NCI-H69 (cell line): ENCODE data around the gene ALX4.

Experiments
- DNase-seq: peaks from one replicate; lab custom pipeline; 2025; lab: John Stamatoyannopoulos, UW

Gene ALX4

DNA sequence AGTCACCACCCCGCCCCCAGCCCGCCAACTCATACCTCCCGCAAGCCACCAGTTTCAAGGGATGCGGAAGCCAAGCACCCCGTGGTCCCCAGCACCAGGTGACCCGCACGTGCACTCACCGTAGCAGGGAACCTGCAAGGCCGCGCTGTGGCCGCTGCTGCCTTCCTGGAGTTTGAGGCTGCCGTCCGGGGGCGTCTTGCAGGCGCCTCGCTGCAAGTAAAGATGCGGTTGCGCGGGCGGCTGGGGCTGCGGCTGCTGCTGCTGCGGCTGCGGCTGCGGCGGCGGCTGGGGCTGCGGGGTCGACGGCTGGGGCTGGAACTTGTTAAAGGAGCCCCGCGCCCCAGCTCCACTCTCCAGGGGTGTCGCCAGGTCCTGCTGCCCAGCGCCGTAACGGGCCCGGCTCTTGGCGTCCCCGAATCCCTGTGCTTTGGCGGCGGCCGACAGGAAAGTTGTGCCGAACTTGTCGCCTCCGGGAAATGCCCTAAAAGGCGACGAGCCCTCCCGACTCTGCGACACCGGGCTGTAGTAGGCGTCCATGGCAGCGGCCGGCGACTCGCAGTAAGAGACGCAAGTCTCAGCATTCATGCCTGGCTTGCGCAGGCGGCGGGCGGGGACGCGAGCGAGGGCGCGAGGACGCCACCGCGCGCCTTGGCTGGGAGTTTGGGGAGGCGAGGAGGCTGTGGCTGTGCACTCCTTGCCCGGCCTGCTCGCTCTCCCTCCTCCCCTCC is at the start of gene ALX4:
Gene ALX4 (minus strand): TSS at position 662 of the 728 bp plus-strand sequence. CDS start 77 bp downstream, at position 585.
- peak; percentile 85 for DNase-seq

GRCh38 chr11:44359162-44359561 is 49.2 kb upstream of the ALX4 start:
- DNase-seq: no peak

GRCh38 chr11:44358713-44359112 is 48.8 kb upstream of the ALX4 start:
- DNase-seq: no peak

- no peak for DNase-seq
Observed at GRCh38 chr11:44357711-44358110, 47.8 kb upstream of the ALX4 start.

GRCh38 chr11:44356351-44356750 is 46.4 kb upstream of the ALX4 start:
- no peak for DNase-seq

DNA sequence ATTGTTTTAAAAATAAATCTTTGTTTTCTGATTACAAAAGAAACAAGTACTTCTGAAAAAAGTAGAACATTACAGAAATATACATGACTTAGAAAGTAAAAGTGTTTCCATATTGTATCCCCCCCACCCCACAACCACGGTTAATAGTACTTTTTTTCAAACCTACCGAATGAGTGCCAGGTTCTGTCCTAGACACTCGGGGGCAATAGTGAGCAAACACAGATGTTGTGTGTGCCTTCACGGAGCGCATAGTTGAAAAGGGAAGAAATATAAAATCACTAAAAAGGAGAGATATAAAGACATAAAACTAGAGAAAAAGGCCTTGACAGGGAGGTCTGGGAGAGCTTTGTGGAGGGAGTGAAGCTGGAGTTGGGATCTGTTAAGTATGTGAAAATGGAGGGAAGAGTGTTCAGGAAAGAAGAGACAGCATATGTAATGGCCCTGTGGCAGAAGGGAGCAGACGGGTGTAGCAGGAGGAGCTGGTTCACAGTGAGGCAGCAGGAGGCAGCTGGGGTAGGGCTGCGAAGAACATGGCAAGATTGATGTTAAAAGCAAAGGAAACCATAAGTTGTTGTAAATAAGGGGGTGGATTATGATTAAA is 42.1 kb upstream of the ALX4 start:
- DNase-seq: peak; percentile 18

- peak; percentile 15 for DNase-seq
Observed at GRCh38 chr11:44351006-44351660, 41.2 kb upstream of the ALX4 start.

DNA sequence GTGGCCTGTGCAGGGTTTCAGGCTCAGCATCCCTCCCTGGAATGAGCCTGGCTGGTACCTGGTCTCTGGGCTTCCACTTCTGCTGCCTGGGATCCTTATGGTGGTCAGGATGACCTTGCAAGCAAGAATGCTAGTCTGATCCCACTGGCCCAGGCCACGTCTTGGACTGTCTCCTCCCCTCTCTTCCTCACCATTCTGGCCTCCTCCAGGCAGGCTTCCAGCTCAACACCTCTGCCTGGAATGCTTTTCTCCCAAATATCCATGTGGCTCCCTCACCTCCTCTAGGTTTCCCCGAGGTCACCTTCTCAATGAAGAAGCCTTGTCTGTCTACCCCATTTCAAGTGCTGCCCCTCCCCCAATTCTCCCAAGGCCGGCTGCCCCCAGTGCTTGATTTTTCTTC is 39.4 kb upstream of the ALX4 start:
- DNase-seq: no peak

DNA sequence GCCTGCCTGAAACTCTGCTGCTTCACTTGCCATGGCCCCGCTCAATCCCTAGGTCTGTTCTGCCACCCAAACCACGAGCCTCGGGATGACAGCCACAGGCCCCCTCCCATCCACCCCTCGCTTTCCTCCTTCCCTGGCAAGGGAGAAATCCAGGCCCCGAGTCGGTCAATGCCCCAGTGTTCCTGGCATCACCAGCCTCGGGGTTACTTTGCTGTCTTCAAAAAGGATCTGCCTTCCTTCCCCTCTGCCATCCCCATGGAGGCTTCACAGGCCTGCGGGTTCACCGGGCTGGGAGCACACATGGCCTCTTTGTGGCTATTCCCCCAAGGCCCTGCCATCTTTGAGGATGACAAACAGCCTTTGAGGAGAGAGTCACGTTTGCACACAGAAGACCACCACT is 38.8 kb upstream of the ALX4 start:
- no peak for DNase-seq

- DNase-seq: no peak
Observed at GRCh38 chr11:44348114-44348513, 38.2 kb upstream of the ALX4 start.

DNA sequence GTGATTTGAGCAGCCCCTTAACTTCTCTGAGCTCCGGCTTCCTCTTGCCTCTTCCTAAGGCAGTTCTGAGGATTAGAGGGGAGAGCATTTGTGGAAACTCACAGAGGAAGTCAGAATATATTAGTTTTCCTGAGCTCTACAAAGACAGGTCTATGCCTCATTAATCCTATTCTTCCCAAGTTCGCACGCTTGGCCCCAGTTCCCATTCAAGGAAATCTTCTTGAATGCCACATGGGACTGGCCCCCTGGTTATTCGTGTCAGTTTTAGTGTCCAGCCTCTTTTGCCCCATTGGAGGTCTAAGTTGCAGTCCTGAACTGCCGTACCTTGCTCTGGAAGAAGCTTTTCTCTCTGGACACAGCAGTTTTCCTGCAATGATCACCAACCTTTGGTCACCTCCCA is 37.6 kb upstream of the ALX4 start:
- DNase-seq: no peak

- no peak for DNase-seq
Observed at GRCh38 chr11:44346983-44347382, 37.0 kb upstream of the ALX4 start.

GRCh38 chr11:44345781-44346180 is 35.8 kb upstream of the ALX4 start:
- no peak for DNase-seq

DNA sequence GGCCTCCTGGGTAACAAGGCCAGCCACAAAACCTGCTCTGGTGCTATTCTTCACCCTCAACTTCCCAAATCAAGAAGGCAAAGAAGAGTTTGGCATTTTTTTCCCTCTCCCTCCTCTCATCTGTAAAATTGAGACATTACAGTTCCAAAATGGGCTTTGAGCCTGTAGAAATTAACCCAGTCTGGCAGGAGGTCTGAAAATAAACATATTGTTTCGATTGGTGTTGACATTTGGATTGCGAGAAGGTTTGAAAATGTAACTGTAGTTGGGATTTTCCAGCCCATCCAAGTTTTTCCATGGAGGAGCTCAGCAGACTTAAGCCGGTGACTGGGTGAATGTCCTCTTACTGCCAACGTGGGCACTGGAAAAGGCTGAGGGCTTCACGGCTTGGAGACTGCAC is 35.0 kb upstream of the ALX4 start:
- no peak for DNase-seq

GRCh38 chr11:44344423-44344820 is 34.5 kb upstream of the ALX4 start:
- no peak for DNase-seq

GRCh38 chr11:44343778-44344422 is 34.0 kb upstream of the ALX4 start:
- DNase-seq: no peak

GRCh38 chr11:44342616-44343015 is 32.7 kb upstream of the ALX4 start:
- no peak for DNase-seq

GRCh38 chr11:44340656-44341055 is 30.7 kb upstream of the ALX4 start:
- DNase-seq: no peak

GRCh38 chr11:44339530-44339883 is 29.6 kb upstream of the ALX4 start:
- no peak for DNase-seq

DNA sequence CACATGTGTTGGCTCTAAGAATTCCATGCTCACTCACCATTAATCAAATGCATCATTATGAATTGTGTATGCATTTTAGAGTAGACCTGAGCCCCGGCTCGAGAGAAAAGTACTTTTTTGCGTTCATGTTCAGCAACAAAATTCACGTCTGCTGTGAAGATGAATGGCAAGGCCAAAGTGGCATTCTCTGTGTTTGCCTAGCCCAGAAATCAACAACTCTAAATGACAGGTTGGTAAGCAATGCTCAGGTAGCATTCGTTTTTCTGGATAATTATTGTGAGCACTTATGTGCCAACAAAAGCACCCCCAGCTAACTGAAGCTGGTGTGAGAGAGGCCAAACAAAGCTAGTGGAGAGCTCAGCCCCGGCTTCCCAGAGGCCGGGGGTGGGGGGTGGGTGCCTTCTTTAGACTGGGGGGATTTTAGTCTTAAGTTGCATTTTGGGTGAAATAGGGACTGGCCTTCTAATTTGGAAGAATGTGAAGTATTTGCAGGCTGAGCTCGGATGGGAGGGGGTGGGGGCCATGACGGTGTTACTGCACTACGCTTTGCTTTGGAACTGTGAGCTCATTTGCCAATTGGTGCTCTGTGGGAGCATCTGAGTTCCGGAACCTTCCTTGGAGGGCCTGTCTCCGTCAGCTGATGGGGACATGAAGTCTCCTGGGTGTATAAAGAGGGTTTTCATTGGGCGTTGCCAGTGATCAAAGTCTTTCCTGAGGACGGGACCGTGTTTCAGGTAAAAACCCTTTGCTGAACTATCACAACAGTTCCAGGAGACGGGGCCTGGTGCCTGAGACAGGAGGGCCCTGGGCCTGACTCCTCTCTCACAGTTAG is 29.0 kb upstream of the ALX4 start:
- peak; percentile 93 for DNase-seq

GRCh38 chr11:44338026-44338425 is 28.1 kb upstream of the ALX4 start:
- DNase-seq: peak; percentile 60

DNA sequence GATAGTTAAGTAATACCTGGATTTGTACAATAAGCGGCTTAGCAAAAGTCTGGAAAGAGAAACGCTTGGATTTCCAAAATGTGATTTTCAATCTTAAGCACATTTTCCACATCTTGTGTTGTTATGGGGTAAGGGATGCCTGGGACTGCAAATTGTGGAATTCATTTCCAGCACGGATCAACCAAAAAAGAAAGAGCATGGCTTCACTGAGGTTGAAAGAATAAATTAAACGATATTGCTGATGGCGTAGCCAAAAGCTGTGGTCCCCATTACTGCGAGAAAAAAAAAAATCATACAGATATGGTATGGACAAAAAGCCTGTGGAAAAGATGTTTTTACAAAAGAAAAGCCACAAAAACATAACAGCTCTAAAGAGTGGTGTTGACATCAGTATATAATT is 26.0 kb upstream of the ALX4 start:
- DNase-seq: no peak
